ENCODE data around the gene HBE1. TPM values are rescaled to one million over a fixed set of nuclear protein-coding genes. Genes with fewer than 3 reads are reported as not detected.

HBE1 gene
- total and polyA plus RNA-seq, 10 of the 15 experiments (the other 5 are each of a cell fraction or from before 2014, with no cell fraction given), result 0.13 to 2.7 (median 0.62) TPM; not detected in 5

GRCh38 chr11:5275369-5276110, 5.8 kb upstream of the HBE1 start:
- no peak overlapping the region for H3K9ac ChIP-seq (ENCODE audit: control insufficient read depth, insufficient read depth, low read length)
- WGBS (ENCODE audit: insufficient coverage, insufficient replicate concordance, low lambda C conversion rate, missing lambda C conversion rate), result 56% methylated on average over 6 of the region's 6 CpGs
- H3K4me2 ChIP-seq (ENCODE audit: control insufficient read depth, insufficient read depth), result no peak overlapping the region
- ATAC-seq (no peak), FAIRE-seq (no peak), DNase-seq (ENCODE audit: low read depth, low spot score) (no peak)
- H3K4me1 ChIP-seq (ENCODE audit: control insufficient read depth, insufficient read depth, low read length), result no peaks in the 10 kb centered on the region
- ChIA-PET RAD21 (ENCODE audit: unreplicated experiment) (no interaction called here), SMC1A (ENCODE audit: uncharacterized antibody, unreplicated experiment) (interaction anchor here (1.2 to 1.8 kb wide), 2 partner anchors 10 kb away, joined by 3 to 4 read pairs; no protein-coding TSS in a partner anchor), POLR2A (no interaction called here), CTCF (interaction anchor here (1.4 kb wide), 1 partner anchor 15 kb away, joined by 3 read pairs; no protein-coding TSS in a partner anchor)
- H3K36me3 ChIP-seq (ENCODE audit: control insufficient read depth in 2 of 2, insufficient read depth in 2 of 2, low read length in 1 of 2), result no peaks in the 10 kb centered on the region
- BruUV-seq (replicated peaks), result no TSS peak
- no peaks in the 10 kb centered on the region for H3K27me3 ChIP-seq (replicated peaks in 1 of 2; ENCODE audit: control insufficient read depth in 2 of 2, insufficient read depth in 2 of 2, low read length in 1 of 2)
- no peaks in the 10 kb centered on the region for H4K20me1 ChIP-seq (ENCODE audit: control insufficient read depth, insufficient read depth)
- intact Hi-C loops (cut with micrococcal nuclease; ENCODE audit: unreplicated experiment), result no loop called here
- TF ChIP-seq, protein P1, sequence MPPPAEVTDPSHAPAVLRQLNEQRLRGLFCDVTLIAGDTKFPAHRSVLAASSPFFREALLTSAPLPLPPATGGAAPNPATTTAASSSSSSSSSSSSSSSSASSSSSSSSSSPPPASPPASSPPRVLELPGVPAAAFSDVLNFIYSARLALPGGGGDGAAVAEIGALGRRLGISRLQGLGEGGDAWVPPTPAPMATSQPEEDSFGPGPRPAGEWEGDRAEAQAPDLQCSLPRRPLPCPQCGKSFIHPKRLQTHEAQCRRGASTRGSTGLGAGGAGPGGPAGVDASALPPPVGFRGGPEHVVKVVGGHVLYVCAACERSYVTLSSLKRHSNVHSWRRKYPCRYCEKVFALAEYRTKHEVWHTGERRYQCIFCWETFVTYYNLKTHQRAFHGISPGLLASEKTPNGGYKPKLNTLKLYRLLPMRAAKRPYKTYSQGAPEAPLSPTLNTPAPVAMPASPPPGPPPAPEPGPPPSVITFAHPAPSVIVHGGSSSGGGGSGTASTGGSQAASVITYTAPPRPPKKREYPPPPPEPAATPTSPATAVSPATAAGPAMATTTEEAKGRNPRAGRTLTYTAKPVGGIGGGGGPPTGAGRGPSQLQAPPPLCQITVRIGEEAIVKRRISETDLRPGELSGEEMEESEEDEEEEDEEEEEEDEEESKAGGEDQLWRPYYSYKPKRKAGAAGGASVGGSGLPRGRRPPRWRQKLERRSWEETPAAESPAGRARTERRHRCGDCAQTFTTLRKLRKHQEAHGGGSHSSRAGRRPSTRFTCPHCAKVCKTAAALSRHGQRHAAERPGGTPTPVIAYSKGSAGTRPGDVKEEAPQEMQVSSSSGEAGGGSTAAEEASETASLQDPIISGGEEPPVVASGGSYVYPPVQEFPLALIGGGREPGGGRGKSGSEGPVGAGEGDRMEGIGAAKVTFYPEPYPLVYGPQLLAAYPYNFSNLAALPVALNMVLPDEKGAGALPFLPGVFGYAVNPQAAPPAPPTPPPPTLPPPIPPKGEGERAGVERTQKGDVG (CRISPR knock-in tag; IDR thresholded peaks at IDR 0.05), result no peak
- TF ChIP-seq RAD51 (IDR thresholded peaks at IDR 0.05) (no peak), SIX5 (IDR thresholded peaks at IDR 0.05; ENCODE audit: low read depth, low read length, severe bottlenecking) (no peak)
- no peak overlapping the region for H2AFZ ChIP-seq (ENCODE audit: control insufficient read depth, low read depth, low read length)
- no peaks in the 10 kb centered on the region for H3K9me3 ChIP-seq (replicated peaks; ENCODE audit: control insufficient read depth, insufficient read depth, low read length)
- no peaks in the 10 kb centered on the region for H3K79me2 ChIP-seq (ENCODE audit: control insufficient read depth, insufficient read depth, low read length)
- in situ Hi-C loops (cut with MboI), result no loop called here
- H3K27ac ChIP-seq (ENCODE audit: control insufficient read depth, insufficient read depth), result no peak overlapping the region
- no peak overlapping the region for H3K4me3 ChIP-seq
